Esophagus muscularis mucosa (tissue), 4 donors: Measurements from ENCODE around the gene LENG1. TPM values are rescaled to one million over a fixed set of nuclear protein-coding genes. Genes with fewer than 3 reads are reported as not detected.

Source experiments
- DNase-seq: peaks from one replicate; pipeline ENCODE4 v3.0.0-alpha.2; 2017; ENCODE audit errors: extremely low spot score
- H3K27ac ChIP-seq, 4 donors: fragments of 200-600 bp; sonication (generic); replicated peaks in 1 of 4; 1 replicate in 3 of 4; 2 replicates in 1 of 4; pipeline ENCODE4 v1.5.1; 2016 to 2019; ENCODE audit warnings: mild to moderate bottlenecking in 1 of 4
- H3K27me3 ChIP-seq, 4 donors: fragments of 200-600 bp; sonication (generic); one replicate each; pipeline versions ENCODE4 v1.5.1 to v1.6.0; 2016 to 2019
- H3K36me3 ChIP-seq, 4 donors: fragments of 200-600 bp; sonication (generic); one replicate each; pipeline ENCODE4 v1.5.1; 2016 to 2019
- H3K4me1 ChIP-seq, 4 donors: fragments of 200-600 bp; sonication (generic); one replicate each; pipeline ENCODE4 v1.5.1; 2016 to 2019
- H3K4me3 ChIP-seq, 4 donors: fragments of 200-600 bp; sonication (generic); 1 replicate in 2 of 4; 2 replicates in 2 of 4; pipeline ENCODE4 v1.5.1; 2016 to 2019; ENCODE audit warnings: mild to moderate bottlenecking in 4 of 4, moderate library complexity in 1 of 4
- H3K9me3 ChIP-seq, 4 donors: fragments of 200-600 bp; sonication (generic); 1 replicate in 3 of 4; 2 replicates in 1 of 4; pipeline ENCODE4 v1.5.1; 2016 to 2019
- EP300 ChIP-seq: sonication (generic); formaldehyde crosslinking; IDR thresholded peaks from one replicate; pipeline ENCODE4 v1.6.1; 2017; ENCODE audit warnings: antibody characterized with exemption
- POLR2A ChIP-seq: fragments of 450-650 bp; IDR thresholded peaks from one replicate; pipeline ENCODE4 v1.6.1; 2017; ENCODE audit warnings: antibody characterized with exemption, moderate library complexity, mild to moderate bottlenecking, low read depth
- POLR2AphosphoS5 ChIP-seq, 2 donors: sonication (generic); formaldehyde crosslinking; IDR thresholded peaks; one replicate each; pipeline ENCODE4 v1.6.1; 2017; ENCODE audit warnings: antibody characterized with exemption in 2 of 2
- WGBS: methylation state at CpG from one replicate; pipeline ENCODE4 v1.1.5; 2018; 5-methylcytosine and 5-hydroxymethylcytosine counted together
- intact Hi-C: fragments of 100-400 bp; cut with DNase I; formaldehyde crosslinking; loops from one replicate; pipeline ENCODE4 v1.15.1; 2023
- total RNA-seq, 4 donors: library from RNA; depleted of rRNA; stranded (reverse); fragments of >200 nt; gene quantifications; one replicate each; pipeline versions ENCODE4 v1.1.0 to v1.2.1, GENCODE V29; 2016
- TF ChIP-seq, protein P1 (sequence below), 3 experiments: fragments of 200-600 bp in 2 of 3; fragments of 450-650 bp in 1 of 3; sonication (generic) in 2 of 3; IDR thresholded peaks; one replicate each; pipeline ENCODE4 v1.5.1; 2017 to 2019; ENCODE audit warnings: antibody characterized with exemption in 3 of 3, mild to moderate bottlenecking in 2 of 3, moderate library complexity in 1 of 3

LENG1 gene
- total RNA-seq, 4 donors from 2014 or later = 10.0 to 12.7 (median 11.5) TPM

DNA sequence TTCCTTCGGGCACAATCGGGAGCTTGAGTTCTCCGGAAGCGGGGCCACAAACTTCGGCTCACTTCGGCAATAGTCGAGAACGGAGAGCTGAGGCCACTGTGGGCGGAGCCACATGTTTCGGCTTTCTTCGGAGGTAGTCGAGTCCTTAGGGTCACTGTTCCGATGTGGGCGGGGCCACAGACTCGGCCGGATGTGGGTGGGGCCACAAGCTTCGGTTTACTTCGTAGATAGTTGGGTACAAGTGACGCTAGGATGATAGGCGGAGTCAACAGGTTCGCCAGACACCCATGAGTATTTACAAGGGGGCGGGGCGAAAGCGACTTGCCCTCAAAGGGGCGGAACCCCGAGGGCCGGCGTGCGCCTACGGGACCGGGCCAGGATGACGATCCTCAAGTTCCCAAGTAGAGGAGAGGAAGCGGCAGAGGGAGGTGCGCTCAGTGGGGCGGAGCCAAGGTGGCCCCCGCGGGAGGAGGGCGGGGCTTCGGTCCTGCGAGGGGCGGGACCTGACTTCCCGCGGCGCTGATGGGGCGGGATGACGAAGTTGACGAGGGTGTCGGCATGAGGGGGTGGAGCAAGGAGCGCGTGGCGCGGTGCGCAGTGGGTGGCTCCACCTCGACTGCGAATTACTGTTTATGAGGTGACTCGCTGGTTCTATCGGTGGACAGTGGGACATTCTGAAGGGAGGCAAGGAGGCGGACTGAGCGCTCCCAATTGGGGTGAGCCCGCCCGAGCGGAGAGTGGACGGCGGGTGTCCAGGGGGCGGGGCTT is 30.4 kb upstream of the LENG1 start:
- intact Hi-C loops = no loop called here
- TF ChIP-seq EP300 = no peak
- TF ChIP-seq POLR2AphosphoS5 (IDR thresholded peaks at IDR 0.05) = peak; percentile 85 to 93
- TF ChIP-seq POLR2A = peak; percentile 60
- TF ChIP-seq, protein P1, sequence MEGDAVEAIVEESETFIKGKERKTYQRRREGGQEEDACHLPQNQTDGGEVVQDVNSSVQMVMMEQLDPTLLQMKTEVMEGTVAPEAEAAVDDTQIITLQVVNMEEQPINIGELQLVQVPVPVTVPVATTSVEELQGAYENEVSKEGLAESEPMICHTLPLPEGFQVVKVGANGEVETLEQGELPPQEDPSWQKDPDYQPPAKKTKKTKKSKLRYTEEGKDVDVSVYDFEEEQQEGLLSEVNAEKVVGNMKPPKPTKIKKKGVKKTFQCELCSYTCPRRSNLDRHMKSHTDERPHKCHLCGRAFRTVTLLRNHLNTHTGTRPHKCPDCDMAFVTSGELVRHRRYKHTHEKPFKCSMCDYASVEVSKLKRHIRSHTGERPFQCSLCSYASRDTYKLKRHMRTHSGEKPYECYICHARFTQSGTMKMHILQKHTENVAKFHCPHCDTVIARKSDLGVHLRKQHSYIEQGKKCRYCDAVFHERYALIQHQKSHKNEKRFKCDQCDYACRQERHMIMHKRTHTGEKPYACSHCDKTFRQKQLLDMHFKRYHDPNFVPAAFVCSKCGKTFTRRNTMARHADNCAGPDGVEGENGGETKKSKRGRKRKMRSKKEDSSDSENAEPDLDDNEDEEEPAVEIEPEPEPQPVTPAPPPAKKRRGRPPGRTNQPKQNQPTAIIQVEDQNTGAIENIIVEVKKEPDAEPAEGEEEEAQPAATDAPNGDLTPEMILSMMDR (IDR thresholded peaks at IDR 0.05) = no peak

DNA sequence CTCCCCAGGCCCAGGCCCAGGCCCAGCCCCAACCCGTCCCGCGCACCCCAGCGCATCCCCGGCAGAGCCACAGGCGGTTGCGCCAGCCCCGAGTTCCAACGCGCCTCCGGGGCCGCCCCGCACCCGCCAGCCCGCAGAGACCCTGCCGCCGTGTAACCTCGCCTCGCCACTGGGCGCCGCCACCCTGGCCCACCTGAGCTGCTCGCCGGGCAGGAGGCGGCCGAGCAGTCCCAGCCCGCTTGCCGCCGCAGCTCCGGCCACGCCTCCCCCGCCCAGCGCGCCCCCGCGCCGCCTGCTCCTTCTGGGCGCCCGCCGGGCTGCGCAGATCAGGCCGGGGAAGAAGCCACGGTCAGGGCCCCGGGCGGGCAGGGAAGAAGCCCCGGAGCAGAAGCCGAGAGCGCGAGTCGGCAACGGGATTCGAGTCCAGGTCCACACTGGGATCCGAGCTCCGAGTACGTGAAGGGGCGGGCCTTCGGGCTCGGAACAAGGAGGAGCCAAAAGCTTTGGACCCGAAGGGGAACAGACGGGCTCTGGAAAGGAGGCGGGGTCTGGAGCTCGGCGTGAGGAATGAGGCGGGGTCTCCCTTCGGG is 29.7 kb upstream of the LENG1 start, which contains the start of gene MBOAT7:
MBOAT7 (minus strand) TSS at position 436 of the 590 bp plus-strand sequence. CDS start 1,072 bp downstream, outside the sequence.
- TF ChIP-seq POLR2A (no peak), EP300 (no peak), POLR2AphosphoS5 (IDR thresholded peaks at IDR 0.05) (peak in 1 of 2 donors; percentile 62)
- TF ChIP-seq, protein P1 (IDR thresholded peaks at IDR 0.05) = peak in 2 of 3 experiments; percentile 42 to 44
- 0% methylated on average over 17 of the region's 64 CpGs for WGBS
- Histone ChIP-seq H3K27me3 (no peaks in the 10 kb centered on the region), H3K4me3 (peak within 1 kb of the TSS; percentile 76 to 93 (median 90)), H3K9me3 (no peaks in the 10 kb centered on the region), H3K36me3 (peaks cover 8 to 35% (median 21%) of the 10 kb centered on the region in 4 donors), H3K27ac (peak within 1 kb of the TSS; percentile 97 to 99 (median 98)), H3K4me1 (peaks cover 24 to 35% (median 34%) of the 10 kb centered on the region in 4 donors)
- DNase-seq = no peak
- intact Hi-C loops = no loop called here

More for the DNA sequence above, 30.4 kb upstream of the LENG1 start:
- Histone ChIP-seq H3K27me3 (no peaks in the 10 kb centered on the region), H3K27ac (peak overlapping the region; percentile 97 to 99 (median 98)), H3K36me3 (peaks cover 12 to 41% (median 27%) of the 10 kb centered on the region in 4 donors), H3K9me3 (no peaks in the 10 kb centered on the region), H3K4me3 (peak overlapping the region; percentile 76 to 93 (median 90)), H3K4me1 (peaks cover 24 to 35% (median 34%) of the 10 kb centered on the region in 4 donors)
- WGBS = 1% methylated on average over 22 of the region's 65 CpGs
- DNase-seq = peak; percentile 100

DNA sequence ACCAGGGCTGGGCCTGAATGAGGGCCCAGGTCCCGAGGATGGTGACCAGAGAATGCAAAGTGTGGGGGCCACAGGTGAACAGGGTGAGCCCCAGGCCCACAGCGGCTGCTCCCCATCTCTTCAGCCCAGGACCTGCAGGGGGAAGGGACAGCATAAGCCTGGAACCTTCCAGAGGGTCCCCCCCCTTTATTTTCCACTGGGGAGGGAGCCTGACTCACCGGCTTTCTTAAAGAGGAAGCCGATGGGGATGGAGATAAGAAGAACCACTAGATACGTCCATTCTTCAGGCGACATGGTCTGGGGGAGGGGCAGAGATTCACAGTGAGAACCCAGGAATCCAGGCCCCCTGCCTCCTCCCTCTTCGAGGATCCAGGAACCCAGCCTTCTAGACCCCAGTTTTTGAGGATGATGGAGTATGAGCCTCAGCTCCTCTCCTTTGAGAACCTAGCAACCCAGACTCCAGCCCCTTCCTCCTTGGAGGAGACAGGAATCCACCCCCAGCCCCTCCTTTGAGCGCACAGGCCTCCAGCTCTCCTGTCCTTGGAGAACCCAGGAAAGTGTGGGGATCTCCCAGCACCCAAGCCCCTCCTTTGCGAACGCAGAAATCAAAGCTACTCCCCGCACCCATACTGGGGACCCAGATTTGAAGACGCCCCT is 28.8 kb upstream of the LENG1 start:
- Histone ChIP-seq H3K4me3 (peak overlapping the region; percentile 76 to 93 (median 90)), H3K27ac (peak overlapping the region; percentile 97 to 99 (median 98)), H3K36me3 (peaks cover 3 to 29% (median 15%) of the 10 kb centered on the region in 4 donors), H3K9me3 (no peaks in the 10 kb centered on the region), H3K27me3 (no peaks in the 10 kb centered on the region), H3K4me1 (peaks cover 24 to 35% (median 34%) of the 10 kb centered on the region in 4 donors)
- intact Hi-C loops = no loop called here
- no peak for DNase-seq
- no peak for TF ChIP-seq EP300
- no peak for TF ChIP-seq POLR2A
- TF ChIP-seq, protein P1 (IDR thresholded peaks at IDR 0.05) = no peak
- no peak for TF ChIP-seq POLR2AphosphoS5 (IDR thresholded peaks at IDR 0.05)
- 20% methylated on average over 11 of the region's 12 CpGs for WGBS

DNA sequence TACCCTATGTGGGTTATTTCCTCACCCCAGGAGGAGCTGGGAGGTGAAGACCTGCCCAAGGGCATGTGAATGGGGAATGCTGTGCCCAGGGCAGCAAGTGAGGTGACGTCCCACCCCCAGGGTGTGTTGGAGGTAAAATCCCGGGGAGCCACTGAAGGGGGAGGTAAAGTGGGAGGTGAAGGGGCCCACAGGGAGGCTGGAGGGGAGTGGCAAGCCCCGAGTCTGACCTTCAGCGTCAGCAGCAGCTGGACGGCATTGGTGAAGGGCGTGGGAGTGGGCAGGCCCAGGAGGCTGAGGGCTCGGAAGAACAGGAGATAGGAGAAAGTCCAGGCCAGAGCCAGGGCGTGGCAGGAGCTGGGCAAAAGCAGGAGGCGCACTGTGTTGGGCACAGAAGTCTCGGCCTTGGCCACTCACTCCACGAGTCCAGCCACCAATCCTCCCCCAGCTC is 27.4 kb upstream of the LENG1 start:
- DNase-seq = no peak
- intact Hi-C loops = no loop called here
- no peaks in the 10 kb centered on the region for H3K27me3 ChIP-seq
- no peaks in the 10 kb centered on the region for H3K9me3 ChIP-seq
- peaks cover 0 to 22% (median 9%) of the 10 kb centered on the region in 4 donors for H3K36me3 ChIP-seq
- H3K4me3 ChIP-seq = no peak overlapping the region
- TF ChIP-seq EP300 = no peak
- no peak for TF ChIP-seq POLR2A
- TF ChIP-seq POLR2AphosphoS5 (IDR thresholded peaks at IDR 0.05) = no peak
- TF ChIP-seq, protein P1 (IDR thresholded peaks at IDR 0.05) = no peak
- WGBS = 88% methylated on average over 11 of the region's 11 CpGs
- no peak overlapping the region for H3K27ac ChIP-seq
- H3K4me1 ChIP-seq = peaks cover 17 to 26% (median 22%) of the 10 kb centered on the region in 4 donors
